ENCODE data around the gene ADORA2A.

The ADORA2A gene

GRCh38 chr22:24403346-24403745 lies 24.1 kb upstream of the ADORA2A start:
- DNase-seq (ENCODE audit: low read depth in 2 of 2): no peak

GRCh38 chr22:24404561-24405275 lies 22.7 kb upstream of the ADORA2A start:
- DNase-seq (ENCODE audit: low read depth in 2 of 2): no peak

GRCh38 chr22:24405631-24406321 lies 21.6 kb upstream of the ADORA2A start:
- DNase-seq (ENCODE audit: low read depth in 2 of 2): no peak

GRCh38 chr22:24406322-24407277 lies 20.8 kb upstream of the ADORA2A start:
- no peak for DNase-seq (ENCODE audit: low read depth in 2 of 2)

- no peak for DNase-seq (ENCODE audit: low read depth in 2 of 2)
These were observed 20.1 kb upstream of the ADORA2A start for GRCh38 chr22:24407278-24407665.

- DNase-seq (ENCODE audit: low read depth in 2 of 2): no peak
These were observed 19.5 kb upstream of the ADORA2A start for GRCh38 chr22:24407884-24408283.

GRCh38 chr22:24408630-24409029 lies 18.8 kb upstream of the ADORA2A start:
- DNase-seq (ENCODE audit: low read depth in 2 of 2): no peak

- no peak for DNase-seq (ENCODE audit: low read depth in 2 of 2)
These were observed 17.7 kb upstream of the ADORA2A start for GRCh38 chr22:24409707-24410106.

GRCh38 chr22:24410110-24410856 lies 17.1 kb upstream of the ADORA2A start:
- DNase-seq (ENCODE audit: low read depth in 2 of 2): no peak

- no peak for DNase-seq (ENCODE audit: low read depth in 2 of 2)
These were observed 16.0 kb upstream of the ADORA2A start for GRCh38 chr22:24411256-24412004.

- DNase-seq (ENCODE audit: low read depth in 2 of 2): no peak
These were observed 15.1 kb upstream of the ADORA2A start for GRCh38 chr22:24412274-24412673.

- no peak for DNase-seq (ENCODE audit: low read depth in 2 of 2)
These were observed 14.1 kb upstream of the ADORA2A start for GRCh38 chr22:24413271-24413670.

GRCh38 chr22:24413736-24414385 lies 13.5 kb upstream of the ADORA2A start:
- DNase-seq (ENCODE audit: low read depth in 2 of 2): no peak

- no peak for DNase-seq (ENCODE audit: low read depth in 2 of 2)
These were observed 12.9 kb upstream of the ADORA2A start for GRCh38 chr22:24414523-24414922.

GRCh38 chr22:24414984-24415945 lies 12.1 kb upstream of the ADORA2A start:
- no peak for DNase-seq (ENCODE audit: low read depth in 2 of 2)

- DNase-seq (ENCODE audit: low read depth in 2 of 2): no peak
These were observed 11.3 kb upstream of the ADORA2A start for GRCh38 chr22:24416095-24416494.

GRCh38 chr22:24416611-24417010 lies 10.8 kb upstream of the ADORA2A start:
- no peak for DNase-seq (ENCODE audit: low read depth in 2 of 2)

GRCh38 chr22:24417200-24417599 lies 10.2 kb upstream of the ADORA2A start:
- no peak for DNase-seq (ENCODE audit: low read depth in 2 of 2)

Measured in fibroblast of skin of left quadriceps (primary cell).